ENCODE measurements around the gene LRRC26.

Gene LRRC26

DNA sequence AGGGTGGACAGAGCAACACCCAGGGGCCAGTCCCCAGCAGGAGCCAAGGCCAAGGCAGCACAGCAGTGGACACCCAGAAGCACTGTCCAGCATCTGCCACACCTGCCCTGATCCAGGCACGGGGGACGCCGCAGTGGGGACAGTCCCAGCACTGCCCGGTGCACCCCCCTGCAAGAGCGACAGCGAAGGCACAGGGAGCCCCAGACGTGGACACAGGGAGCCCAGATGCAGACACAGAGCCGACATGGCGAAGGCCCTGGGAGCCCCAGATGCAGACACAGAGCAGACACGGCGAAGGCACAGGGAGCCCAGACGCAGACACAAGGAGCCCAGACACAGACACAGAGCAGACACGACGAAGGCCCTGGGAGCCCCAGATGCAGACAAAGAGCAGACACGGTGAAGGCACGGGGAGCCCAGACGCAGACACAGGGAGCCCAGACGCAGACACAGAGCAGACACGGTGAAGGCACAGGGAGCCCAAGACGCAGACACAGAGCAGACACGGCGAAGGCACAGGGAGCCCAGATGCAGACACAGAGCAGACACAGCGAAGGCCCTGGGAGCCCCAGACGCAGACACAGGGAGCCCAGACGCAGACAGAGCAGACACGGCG lies 14.2 kb upstream of the LRRC26 start:
- no peak for DNase-seq (ENCODE audit: low spot score)

DNA sequence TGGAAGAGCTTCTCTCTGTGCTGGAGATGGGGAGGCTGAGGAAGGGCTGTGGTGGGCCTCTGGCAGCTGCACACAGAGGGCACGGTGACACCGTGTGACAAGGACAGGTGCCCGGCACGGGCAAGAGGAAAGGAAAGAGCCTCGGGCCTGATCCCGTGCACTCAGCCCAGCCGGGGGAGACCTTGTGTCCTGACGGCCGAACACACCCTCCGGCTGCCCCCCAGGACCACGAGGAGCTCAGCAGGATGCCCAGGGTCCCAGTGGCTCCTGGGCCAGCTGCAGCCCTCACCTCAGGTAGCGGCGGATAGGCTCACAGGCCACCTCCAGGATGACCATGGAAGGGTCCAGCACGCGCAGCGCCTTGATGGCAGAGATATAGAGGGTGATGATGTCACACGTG lies 13.0 kb upstream of the LRRC26 start:
- no peak for DNase-seq (ENCODE audit: low spot score)

DNA sequence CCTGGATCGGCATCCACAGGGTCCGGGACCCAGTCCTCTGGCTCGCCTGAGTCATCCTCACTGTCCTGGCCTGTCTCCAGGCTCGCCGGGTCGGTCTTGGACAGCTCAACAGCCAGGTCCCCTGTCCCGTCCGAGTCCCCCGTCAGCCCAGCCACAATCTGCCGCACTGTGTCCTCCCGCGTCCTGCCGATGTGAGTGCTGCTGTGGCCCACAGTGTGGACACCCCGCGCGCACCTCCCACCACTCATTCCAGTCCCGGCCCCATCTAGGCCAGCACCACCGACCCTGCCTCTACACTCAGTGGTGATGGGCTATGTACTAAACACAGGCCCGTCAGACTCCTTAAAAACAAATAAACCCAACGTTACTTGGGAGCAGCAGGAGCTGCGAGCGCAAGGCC lies 11.8 kb upstream of the LRRC26 start:
- DNase-seq (ENCODE audit: low spot score), result no peak

GRCh38 chr9:137180491-137180890 lies 10.6 kb upstream of the LRRC26 start:
- DNase-seq (ENCODE audit: low spot score), result no peak

DNA sequence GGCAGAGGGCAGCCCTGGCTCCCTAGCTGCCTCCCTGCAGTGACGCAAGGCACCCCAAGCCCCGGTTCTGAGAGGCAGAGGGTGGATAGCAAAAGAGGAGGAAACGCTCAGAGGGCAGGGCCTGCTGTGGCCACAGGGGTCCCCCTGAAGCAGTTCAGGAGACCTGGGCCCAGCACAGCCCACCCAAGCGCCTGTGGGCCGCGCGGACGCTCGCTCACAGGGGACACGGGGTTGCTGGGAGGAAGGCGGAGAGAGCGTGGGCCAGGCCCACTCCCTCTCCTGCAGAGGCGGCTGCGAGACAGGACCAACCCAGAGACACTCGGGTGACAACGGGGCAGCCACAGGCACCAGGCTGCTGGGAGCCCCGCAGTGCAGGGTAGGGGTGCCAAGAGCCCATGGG lies 9.9 kb upstream of the LRRC26 start:
- DNase-seq (ENCODE audit: low spot score), result no peak

DNA sequence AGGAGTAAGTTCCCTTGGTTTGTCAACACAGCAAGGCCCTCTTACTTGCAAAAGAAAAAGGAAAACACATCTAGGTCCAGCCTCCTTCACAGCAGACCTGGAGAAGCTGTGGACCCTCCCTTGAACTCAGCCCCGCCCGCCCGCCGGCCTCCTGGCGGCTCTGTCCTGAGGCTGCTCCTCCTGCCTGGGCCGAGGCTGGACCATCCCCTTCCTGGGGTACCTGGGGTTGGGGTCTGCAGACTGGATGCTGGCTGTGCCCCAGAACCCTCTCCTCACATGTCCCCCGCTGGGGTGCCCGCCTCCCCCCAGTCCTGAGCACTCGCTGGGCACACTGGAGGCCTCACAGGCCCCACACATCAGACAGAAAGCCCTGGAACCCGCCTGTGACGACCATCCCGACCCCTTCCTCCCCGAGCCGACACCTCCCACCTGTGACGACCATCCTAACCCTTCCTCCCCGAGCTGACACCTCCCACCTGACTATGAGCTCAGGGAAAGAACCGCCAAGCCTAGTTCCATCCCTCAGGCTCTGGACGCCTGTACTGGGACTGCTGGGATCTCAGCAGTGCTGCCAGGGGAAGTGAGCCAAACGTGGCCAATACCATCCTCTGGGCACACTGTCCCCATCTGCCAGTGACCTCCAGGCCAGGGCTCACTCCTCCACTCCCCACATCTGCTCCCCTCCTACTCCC lies 9.2 kb upstream of the LRRC26 start:
- DNase-seq (ENCODE audit: low spot score), result no peak

- DNase-seq (ENCODE audit: low spot score), result no peak
These were observed 8.5 kb upstream of the LRRC26 start for GRCh38 chr9:137178201-137178938.

DNA sequence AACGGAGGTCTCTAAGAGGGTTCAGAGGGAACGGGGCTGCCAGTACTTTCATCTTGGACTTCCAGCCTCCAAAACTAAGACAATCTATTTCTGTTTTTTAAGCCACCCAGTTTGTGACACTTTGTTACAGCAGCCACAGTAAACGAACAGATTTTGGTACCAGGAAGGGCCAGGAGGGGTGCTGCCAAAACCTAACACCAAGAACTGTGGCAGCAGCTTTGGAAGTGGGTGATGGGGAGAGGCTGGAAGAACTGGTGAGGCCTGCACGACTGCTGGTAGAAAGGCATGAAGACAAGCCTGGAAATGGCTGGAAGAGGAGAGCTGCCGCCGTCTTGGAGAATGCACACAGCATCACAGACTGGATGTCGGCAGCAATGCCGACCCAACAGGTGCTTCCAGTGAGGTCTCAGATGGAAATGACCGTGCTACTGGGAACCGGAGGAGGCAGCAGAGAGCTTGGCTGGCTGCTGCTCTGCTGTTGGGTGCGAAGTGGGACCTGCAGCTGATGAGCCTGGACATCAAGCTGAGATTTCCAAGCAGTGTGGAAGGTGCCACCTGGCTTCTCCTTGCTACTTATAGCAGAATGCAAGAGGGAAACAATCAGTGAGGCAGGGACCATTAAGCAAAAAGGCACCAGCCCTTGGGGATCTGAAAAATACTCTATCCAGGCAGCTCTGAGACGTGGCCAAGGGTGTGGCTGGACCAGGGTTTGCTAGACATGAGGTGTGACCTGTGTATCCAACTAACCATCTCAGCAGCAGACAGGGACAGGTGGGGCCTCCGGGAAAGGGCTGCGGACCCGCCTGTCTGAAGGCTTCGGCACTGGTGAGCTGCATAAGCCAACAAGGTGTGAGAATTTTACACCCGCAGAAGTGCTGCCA lies 6.7 kb upstream of the LRRC26 start:
- DNase-seq (ENCODE audit: low spot score), result no peak

- DNase-seq (ENCODE audit: low spot score), result no peak
These were observed 5.6 kb upstream of the LRRC26 start for GRCh38 chr9:137175345-137175961.

DNA sequence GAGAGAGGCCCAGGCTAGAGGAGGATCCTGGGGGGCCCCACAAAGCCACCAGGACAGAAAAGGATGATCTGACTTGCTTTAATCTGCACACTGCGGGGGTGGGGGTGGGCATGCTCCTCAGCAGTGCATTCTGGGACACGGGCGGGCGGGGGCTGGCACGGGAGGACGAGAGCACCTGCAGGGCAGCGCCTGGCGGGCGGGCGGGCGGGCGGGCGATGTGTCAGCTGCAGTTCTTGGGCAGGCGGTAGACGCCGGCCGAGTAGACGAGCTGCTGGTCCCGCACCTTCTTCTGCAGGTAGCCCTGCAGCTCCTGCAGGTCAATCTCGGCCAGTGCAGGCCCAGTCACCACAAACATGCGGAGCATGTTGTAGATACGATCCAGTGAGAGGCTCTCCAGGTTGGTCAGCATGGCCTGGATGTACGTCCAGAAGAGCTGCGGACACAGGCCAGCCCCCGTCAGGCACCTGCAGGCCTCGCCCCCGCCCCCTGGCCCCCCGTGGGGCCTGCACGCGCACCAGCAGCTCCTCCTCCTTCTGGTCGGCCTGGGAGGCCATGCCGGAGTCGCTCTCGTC lies 5.0 kb upstream of the LRRC26 start:
- DNase-seq (ENCODE audit: low spot score), result no peak

DNA sequence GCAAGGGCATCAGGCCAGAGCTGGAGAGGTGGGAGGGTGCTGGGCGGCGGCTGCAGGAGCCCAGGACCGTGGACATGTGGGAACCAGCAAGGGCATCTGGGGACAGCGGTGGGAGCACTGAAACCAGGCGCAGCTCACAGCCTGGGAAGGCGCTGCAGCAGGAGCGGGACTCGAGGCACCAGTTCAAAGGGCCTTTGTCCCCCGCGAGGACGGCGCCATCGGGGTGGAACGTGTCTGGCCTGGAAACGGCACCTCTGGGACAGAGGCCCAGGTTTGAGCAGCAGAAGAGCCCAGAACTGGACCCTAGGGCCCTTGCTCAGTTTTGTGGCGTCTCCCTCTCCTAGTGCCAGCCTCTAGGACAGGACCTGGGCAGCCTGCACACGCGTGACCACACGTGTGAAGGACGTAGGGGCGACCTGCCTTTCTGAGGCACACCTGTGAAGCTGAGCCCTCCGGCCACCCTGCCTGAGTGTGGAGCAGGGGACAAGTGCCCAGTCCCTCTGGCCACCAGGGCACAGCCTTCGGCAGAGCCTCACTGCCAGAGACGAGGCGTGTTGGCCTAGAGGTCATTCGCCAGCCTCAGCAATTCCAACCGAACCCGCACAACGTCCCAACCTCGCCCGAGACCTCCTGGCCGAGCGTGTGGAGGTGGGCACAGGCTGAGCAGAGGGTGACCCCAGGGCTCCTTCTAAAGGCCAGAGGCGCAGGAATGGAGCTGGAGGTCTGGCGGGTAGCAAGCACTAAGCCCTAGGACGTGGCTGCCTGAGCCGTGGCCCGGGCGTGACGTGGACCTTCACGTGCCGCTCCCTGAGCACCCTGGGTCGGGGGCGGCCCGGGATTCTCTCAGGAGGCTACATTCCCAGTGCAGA lies 4.2 kb upstream of the LRRC26 start:
- DNase-seq (ENCODE audit: low spot score), result no peak

GRCh38 chr9:137172901-137173795 lies 3.3 kb upstream of the LRRC26 start:
- no peak for DNase-seq (ENCODE audit: low spot score)

DNA sequence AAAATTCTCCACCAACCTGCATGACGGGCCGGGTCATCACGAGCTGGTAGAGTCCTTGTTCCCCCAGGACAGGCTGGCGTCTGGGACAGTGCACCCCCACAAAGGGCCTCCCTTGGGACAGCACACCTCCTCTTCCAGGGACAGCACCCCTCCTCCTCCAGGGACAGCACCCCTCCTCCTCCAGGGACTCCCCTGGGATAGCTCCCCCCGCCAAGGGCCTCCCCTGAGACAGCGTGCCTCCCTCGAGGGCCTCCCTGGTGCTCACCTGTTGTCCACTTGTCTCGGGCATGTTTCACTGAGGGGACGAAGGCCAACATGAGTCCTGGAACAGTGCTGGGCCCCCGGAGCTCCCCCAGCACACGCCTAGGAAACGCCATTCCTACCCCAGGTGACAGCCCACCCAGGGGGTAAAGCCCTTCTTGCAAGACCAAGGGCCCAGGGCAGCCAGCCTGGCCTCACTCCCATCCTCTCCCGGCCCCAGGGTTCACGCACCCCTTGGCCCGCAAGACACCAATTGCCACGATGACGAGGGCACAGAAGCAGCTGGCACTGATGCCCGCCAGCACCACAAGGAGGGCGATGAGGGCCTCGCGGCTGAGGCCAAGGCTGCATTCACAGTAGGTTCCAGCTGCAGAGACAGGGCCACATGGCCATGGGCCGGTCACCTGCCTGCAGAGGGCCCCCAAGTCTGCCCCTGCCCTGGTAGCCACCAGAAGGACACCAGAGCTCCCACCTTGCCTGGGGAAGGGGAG lies 1.5 kb upstream of the LRRC26 start:
- no peak for DNase-seq (ENCODE audit: low spot score)

DNA sequence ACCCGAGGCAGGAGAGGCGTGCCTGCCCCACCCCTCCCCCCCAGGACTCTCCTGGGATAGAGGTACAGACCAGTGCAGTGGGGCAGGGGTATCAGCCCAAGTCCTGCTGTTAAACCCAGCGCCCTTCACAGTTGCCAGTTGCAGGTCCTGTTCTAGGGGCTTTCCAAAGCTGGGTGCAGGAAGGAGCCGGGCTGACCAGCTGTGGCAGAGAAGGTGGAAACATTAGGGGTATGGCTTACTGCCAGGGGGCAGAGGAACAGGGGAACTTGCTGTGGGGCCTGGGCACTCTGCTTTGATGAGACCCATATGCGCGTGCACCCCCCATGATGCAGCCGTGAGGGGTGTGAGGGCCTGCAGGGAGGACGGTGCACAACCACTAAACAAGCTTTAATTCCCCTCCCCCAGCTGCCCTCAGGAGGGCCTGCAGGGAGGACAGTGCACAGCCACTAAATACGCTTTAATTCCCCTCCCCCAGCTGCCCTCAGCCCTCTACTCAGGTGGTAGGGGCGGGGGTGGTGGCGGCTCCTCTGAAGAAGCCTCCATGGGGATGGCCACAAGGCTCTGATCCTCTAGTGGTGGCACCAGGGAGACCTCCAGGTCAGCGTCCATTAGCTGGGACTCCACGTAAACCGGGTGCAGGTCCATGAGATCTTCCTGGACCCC lies 766 bp upstream of the LRRC26 start:
- DNase-seq (ENCODE audit: low spot score), result no peak

DNA sequence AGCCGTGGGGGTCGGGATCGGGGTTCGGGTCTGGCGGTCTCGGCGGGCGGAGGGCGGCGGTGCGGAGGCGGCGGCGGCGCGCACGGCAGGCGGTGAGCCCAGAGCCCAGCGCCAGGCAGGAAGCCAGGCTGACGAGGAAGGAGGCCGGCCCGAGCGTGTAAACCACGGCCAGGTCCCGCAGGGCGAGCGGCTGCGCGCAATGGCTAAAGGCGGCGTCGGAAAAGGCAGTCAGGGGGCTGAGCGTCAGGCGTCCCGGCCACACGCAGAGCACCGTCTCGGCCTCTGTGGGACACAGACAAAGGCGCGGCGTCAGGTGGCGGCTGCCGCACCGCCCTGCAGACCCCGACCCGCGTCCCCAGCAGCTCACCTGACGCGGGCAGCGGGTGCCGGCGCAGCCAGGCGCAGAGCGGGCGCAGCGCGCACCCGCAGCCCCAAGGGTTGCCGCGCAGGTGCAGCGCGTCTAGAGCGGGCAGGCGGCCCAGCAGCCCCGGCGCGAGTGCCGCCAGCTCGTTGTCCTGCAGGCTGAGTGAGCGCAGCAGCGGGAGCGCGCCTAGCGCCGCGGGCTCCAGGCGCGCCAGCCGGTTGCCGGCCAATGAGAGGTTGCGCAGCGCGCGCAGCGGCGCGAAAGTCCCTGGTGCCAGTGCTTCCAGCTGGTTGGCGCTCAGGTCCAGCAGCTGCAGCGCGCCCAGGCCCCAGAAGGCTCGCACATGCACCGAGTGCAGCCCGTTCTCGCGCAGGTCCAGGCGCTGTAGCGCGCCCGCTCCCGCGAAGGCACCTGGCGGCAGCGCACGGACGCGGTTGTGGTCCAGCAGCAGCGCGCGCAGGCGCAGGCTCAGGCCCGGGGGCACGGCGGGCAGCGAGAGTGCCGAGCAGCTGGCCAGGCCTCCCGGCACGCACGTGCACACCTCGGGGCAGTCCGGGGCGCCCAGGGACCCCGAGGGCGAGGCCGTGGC lies 671 bp downstream of the LRRC26 start:
- DNase-seq (ENCODE audit: low spot score), result no peak

GRCh38 chr9:137168573-137168903 lies 1.3 kb downstream of the LRRC26 start:
- no peak for DNase-seq (ENCODE audit: low spot score)

Data from putamen (tissue), 1 donor.